ENCODE data around the gene YWHAE.
"Not testable (repeated sequence)": the region's sequence is repeated elsewhere in the genome, so short reads cannot be mapped to it uniquely, and the experiment has no call there.

YWHAE gene

GRCh38 chr17:1399679-1400512, at the start of gene YWHAE:
Gene YWHAE (minus strand): TSS chr17:1400222. CDS start chr17:1400110, 112 bp downstream.
- peak; percentile 76 for DNase-seq (ENCODE audit: low read depth)
- peak within 1 kb of the TSS; percentile 99 for H3K4me3 ChIP-seq (ENCODE audit: low read length)

GRCh38 chr17:1449412-1449967, 49.5 kb upstream of the YWHAE start:
- TF ChIP-seq CTCF (conservative IDR thresholded peaks at IDR 0.05; ENCODE audit: low read depth, low read length) = no peak
- no peak for DNase-seq (ENCODE audit: low read depth)
- no peak overlapping the region for H3K4me3 ChIP-seq (ENCODE audit: low read length)

More at GRCh38 chr17:1399679-1400512, at the start of gene YWHAE:
- TF ChIP-seq CTCF (conservative IDR thresholded peaks at IDR 0.05; ENCODE audit: low read depth, low read length) = no peak

- DNase-seq (ENCODE audit: low read depth) = no peak
- no peak overlapping the region for H3K4me3 ChIP-seq (ENCODE audit: low read length)
- TF ChIP-seq CTCF (conservative IDR thresholded peaks at IDR 0.05; ENCODE audit: low read depth, low read length) = no peak
Measured at GRCh38 chr17:1447052-1447451, 47.0 kb upstream of the YWHAE start.

GRCh38 chr17:1446201-1446600, 46.2 kb upstream of the YWHAE start:
- DNase-seq (ENCODE audit: low read depth) = no peak
- no peak for TF ChIP-seq CTCF (conservative IDR thresholded peaks at IDR 0.05; ENCODE audit: low read depth, low read length)
- no peak overlapping the region for H3K4me3 ChIP-seq (ENCODE audit: low read length)

- not testable (repeated sequence) for DNase-seq (ENCODE audit: low read depth); H3K4me3 ChIP-seq (ENCODE audit: low read length)
Measured at GRCh38 chr17:1445695-1446094, 45.7 kb upstream of the YWHAE start.

- H3K4me3 ChIP-seq (ENCODE audit: low read length); DNase-seq (ENCODE audit: low read depth): not testable (repeated sequence)
Measured at GRCh38 chr17:1442721-1443120, 42.7 kb upstream of the YWHAE start.

GRCh38 chr17:1442187-1442586, 42.2 kb upstream of the YWHAE start:
- no peak for TF ChIP-seq CTCF (conservative IDR thresholded peaks at IDR 0.05; ENCODE audit: low read depth, low read length)
- DNase-seq (ENCODE audit: low read depth) = no peak
- H3K4me3 ChIP-seq (ENCODE audit: low read length) = no peak overlapping the region

- no peak overlapping the region for H3K4me3 ChIP-seq (ENCODE audit: low read length)
- DNase-seq (ENCODE audit: low read depth) = no peak
- TF ChIP-seq CTCF (conservative IDR thresholded peaks at IDR 0.05; ENCODE audit: low read depth, low read length) = no peak
Measured at GRCh38 chr17:1440921-1441320, 40.9 kb upstream of the YWHAE start.

Data from retinal pigment epithelial cell (primary cell).